WTC11 (cell line): ENCODE results near the gene CCDC81. TPM values are rescaled to one million over a fixed set of nuclear protein-coding genes. Genes with fewer than 3 reads are reported as not detected.

ENCODE experiments used
- ZNF281 ChIP-seq: sonication (generic); formaldehyde crosslinking; IDR thresholded peaks from 2 replicates; pipeline ENCODE4 v1.8.0; 2023; ENCODE audit warnings: mild to moderate bottlenecking, missing genetic modification reagents
- total RNA-seq: library from RNA; stranded (reverse); gene quantifications from 3 replicates; pipeline ENCODE4 v1.2.3, GENCODE V29; 2021

The CCDC81 gene
- total RNA-seq, 1 experiment from 2014 or later, result 0.98 TPM

- TF ChIP-seq ZNF281 (CRISPR knock-in tag), result no peak
Observed at GRCh38 chr11:86469491-86470388, 95.1 kb downstream of the CCDC81 start (continued).

Other genes with a start within 250 kb of the CCDC81 start
- gene EED, start 130.1 kb upstream of the CCDC81 start, total RNA-seq, result 24.7 to 27.7 TPM (median 27.3 TPM) in 3 replicates
- gene HIKESHI, start 72.6 kb upstream of the CCDC81 start, total RNA-seq, result 48.3 to 57.1 TPM (median 52.8 TPM) in 3 replicates